Prostate gland (tissue), 2 donors: ENCODE results near the gene FHOD3. TPM values are rescaled to one million over a fixed set of nuclear protein-coding genes. Genes with fewer than 3 reads are reported as not detected.

Experiments
- DNase-seq: peaks from one replicate; pipeline ENCODE4 v3.0.0-alpha.2; 2019; ENCODE audit warnings: low spot score
- H3K27ac ChIP-seq, 2 donors: fragments of 200-600 bp; sonication (generic); 2 replicates each; pipeline ENCODE4 v1.5.1; 2017 to 2019
- H3K27me3 ChIP-seq: fragments of 200-600 bp; sonication (generic); replicated peaks from 2 replicates; pipeline ENCODE4 v1.5.1; 2019; ENCODE audit not compliant: insufficient read depth
- H3K36me3 ChIP-seq, 2 donors: fragments of 200-600 bp; sonication (generic); 1 replicate in 1 of 2; 2 replicates in 1 of 2; pipeline versions ENCODE4 v1.5.1 to v1.8.1; 2017 to 2019
- H3K4me1 ChIP-seq: fragments of 200-600 bp; sonication (generic); replicated peaks from 2 replicates; pipeline ENCODE4 v1.5.1; 2019
- H3K4me3 ChIP-seq, 2 donors: fragments of 200-600 bp; sonication (generic); 2 replicates each; pipeline ENCODE4 v1.5.1; 2017 to 2019
- H3K9me3 ChIP-seq: fragments of 200-600 bp; sonication (generic); 2 replicates; pipeline ENCODE4 v1.5.1; 2017
- POLR2A ChIP-seq: fragments of 450-650 bp; IDR thresholded peaks from one replicate; pipeline ENCODE4 v1.6.1; 2016; ENCODE audit warnings: antibody characterized with exemption, mild to moderate bottlenecking
- POLR2AphosphoS5 ChIP-seq: sonication (generic); formaldehyde crosslinking; IDR thresholded peaks from one replicate; pipeline ENCODE4 v1.6.1; 2017; ENCODE audit warnings: antibody characterized with exemption
- WGBS: methylation state at CpG from one replicate; pipeline ENCODE4 v1.1.5; 2018; 5-methylcytosine and 5-hydroxymethylcytosine counted together
- intact Hi-C: fragments of 100-400 bp; cut with DNase I; formaldehyde crosslinking; loops from one replicate; pipeline ENCODE4 v1.14.2; 2022
- total RNA-seq, 2 donors: library from RNA; depleted of rRNA; stranded (reverse); fragments of >200 nt; gene quantifications; one replicate each; pipeline ENCODE4 v1.1.0, GENCODE V29; 2016
- TF ChIP-seq, protein P1 (sequence below), 4 experiments: fragments of 200-600 bp in 2 of 4; fragments of 450-650 bp in 2 of 4; sonication (generic) in 2 of 4; IDR thresholded peaks; 1 replicate in 3 of 4; 2 replicates in 1 of 4; pipeline ENCODE4 v1.5.1; 2016 to 2019; ENCODE audit warnings: antibody characterized with exemption in 4 of 4, mild to moderate bottlenecking in 2 of 4, moderate library complexity in 2 of 4

Gene FHOD3
- total RNA-seq, 2 donors from 2014 or later = 25.1 to 52.5 TPM

DNA sequence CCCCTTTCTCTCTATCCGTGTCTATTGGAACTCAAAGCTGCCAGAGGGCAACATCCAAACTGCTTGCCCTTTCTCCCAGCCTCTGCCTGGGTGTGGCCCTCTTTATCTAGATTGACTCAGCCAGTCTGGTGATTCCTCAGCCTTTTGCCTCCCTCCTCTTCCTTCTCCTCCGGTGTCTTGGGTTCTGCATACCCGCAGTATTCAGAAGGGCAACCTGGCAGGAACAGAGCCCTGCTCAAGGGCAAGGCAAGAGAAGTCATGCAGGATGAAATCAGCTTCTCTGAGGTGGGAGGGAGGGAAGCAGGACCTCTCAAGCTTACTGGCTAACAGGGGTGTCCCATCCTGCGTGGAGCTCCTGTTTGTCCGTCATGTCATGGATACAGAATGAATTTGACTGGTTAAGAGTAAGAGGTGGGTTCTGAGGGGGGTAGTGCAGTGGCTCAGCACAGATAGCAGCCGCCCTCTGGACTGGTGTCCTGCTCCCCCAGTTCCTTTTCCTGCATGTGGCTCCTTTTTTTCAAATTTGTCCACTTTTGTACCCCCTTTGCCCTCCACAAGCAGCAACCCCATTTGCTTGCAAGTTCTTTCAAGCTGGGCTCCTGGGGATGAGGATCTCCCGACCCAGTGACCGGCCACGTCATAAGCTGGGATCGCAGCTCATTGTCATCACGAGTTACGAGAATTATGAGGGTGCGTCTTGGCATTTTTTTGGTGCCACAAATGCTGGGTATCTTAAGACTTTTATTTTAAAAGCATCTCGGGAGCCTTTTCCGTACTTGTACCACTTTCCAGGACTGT is 154.1 kb downstream of the FHOD3 start:
- no peaks in the 10 kb centered on the region for H3K27me3 ChIP-seq
- TF ChIP-seq POLR2A (no peak), POLR2AphosphoS5 (no peak)
- no peak for DNase-seq
- WGBS = 91% methylated on average over 15 of the region's 15 CpGs
- no peak overlapping the region for H3K4me3 ChIP-seq
- no peaks in the 10 kb centered on the region for H3K4me1 ChIP-seq
- H3K9me3 ChIP-seq = no peaks in the 10 kb centered on the region
- no peak overlapping the region for H3K27ac ChIP-seq
- intact Hi-C loops = no loop called here
- no peaks in the 10 kb centered on the region for H3K36me3 ChIP-seq

DNA sequence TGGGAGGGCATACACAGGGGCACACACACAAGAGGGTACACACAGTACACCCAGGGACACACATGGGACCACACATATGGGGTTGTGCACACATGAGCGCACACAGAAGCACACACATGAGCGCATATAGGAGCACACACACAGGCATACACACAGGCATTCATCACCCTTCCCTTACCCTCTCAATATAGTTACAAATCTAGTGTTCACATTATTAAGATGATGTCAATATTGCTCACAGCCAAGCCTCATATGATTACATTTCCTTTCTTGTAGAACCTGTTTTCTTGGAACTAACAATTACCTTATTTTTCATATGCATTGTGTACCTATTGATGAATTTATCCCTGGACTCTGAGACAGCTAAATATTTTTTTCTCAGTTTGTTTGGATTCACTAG is 156.7 kb downstream of the FHOD3 start:
- Histone ChIP-seq H3K27me3 (no peaks in the 10 kb centered on the region), H3K36me3 (no peaks in the 10 kb centered on the region), H3K9me3 (no peaks in the 10 kb centered on the region), H3K4me1 (no peaks in the 10 kb centered on the region), H3K27ac (no peak overlapping the region), H3K4me3 (no peak overlapping the region)
- WGBS = 95% methylated on average over 2 of the region's 2 CpGs
- no peak for TF ChIP-seq POLR2A
- TF ChIP-seq, protein P1, sequence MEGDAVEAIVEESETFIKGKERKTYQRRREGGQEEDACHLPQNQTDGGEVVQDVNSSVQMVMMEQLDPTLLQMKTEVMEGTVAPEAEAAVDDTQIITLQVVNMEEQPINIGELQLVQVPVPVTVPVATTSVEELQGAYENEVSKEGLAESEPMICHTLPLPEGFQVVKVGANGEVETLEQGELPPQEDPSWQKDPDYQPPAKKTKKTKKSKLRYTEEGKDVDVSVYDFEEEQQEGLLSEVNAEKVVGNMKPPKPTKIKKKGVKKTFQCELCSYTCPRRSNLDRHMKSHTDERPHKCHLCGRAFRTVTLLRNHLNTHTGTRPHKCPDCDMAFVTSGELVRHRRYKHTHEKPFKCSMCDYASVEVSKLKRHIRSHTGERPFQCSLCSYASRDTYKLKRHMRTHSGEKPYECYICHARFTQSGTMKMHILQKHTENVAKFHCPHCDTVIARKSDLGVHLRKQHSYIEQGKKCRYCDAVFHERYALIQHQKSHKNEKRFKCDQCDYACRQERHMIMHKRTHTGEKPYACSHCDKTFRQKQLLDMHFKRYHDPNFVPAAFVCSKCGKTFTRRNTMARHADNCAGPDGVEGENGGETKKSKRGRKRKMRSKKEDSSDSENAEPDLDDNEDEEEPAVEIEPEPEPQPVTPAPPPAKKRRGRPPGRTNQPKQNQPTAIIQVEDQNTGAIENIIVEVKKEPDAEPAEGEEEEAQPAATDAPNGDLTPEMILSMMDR (IDR thresholded peaks at IDR 0.05) = no peak
- TF ChIP-seq POLR2AphosphoS5 = no peak
- intact Hi-C loops = no loop called here
- DNase-seq = no peak

GRCh38 chr18:36454848-36455458 is 157.4 kb downstream of the FHOD3 start:
- H3K27ac ChIP-seq = no peak overlapping the region
- intact Hi-C loops = no loop called here
- H3K4me3 ChIP-seq = no peak overlapping the region
- no peaks in the 10 kb centered on the region for H3K36me3 ChIP-seq
- H3K27me3 ChIP-seq = no peaks in the 10 kb centered on the region
- H3K9me3 ChIP-seq = no peaks in the 10 kb centered on the region
- TF ChIP-seq POLR2AphosphoS5 (no peak), POLR2A (no peak)
- DNase-seq = no peak
- WGBS = 49% methylated on average over 4 of the region's 4 CpGs
- H3K4me1 ChIP-seq = no peaks in the 10 kb centered on the region

DNA sequence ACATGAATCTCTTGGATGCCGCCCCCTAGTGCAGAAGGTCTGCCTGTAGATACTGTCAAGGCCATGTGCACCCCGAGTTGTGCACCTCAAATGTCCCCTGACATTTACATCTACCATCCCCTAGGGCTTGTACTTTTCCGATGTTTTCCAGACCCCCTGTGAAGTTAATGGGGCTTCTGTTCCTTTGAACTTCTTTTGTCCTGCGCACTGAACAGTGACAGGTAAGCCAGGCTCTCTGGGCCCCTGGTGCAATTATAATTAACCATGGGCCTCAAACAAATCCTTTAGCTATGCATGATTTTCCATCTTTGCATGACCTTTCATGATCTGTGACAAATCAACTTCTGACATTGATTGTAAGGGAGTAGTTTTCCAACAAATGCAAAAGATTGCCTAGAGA is 158.4 kb downstream of the FHOD3 start:
- Histone ChIP-seq H3K4me3 (no peak overlapping the region), H3K9me3 (no peaks in the 10 kb centered on the region), H3K4me1 (no peaks in the 10 kb centered on the region), H3K27ac (no peak overlapping the region), H3K27me3 (no peaks in the 10 kb centered on the region), H3K36me3 (no peaks in the 10 kb centered on the region)
- DNase-seq = no peak
- 84% methylated on average over 4 of the region's 4 CpGs for WGBS
- no peak for TF ChIP-seq POLR2A
- no peak for TF ChIP-seq POLR2AphosphoS5
- TF ChIP-seq, protein P1 (IDR thresholded peaks at IDR 0.05) = no peak
- intact Hi-C loops = no loop called here

DNA sequence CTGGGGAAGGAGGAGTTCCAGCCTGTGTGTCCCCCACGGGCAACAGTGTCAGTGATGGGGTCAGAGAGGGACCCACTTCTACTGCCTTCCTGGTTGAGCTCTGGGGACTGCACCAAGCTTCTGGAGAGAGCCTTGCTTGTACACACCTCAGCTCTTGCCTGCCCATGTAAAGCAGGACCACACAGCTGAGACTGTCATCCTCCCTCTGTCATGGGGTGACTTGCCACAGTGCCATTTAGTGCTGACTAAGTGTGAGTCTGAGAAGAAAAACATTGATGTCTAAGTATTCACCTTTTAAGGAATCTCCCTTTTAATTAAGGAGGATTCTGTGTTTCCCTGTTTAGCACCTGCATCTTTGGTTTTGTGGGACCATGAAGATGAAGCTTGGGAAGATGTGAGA is 159.1 kb downstream of the FHOD3 start:
- H3K27me3 ChIP-seq = no peaks in the 10 kb centered on the region
- no peak overlapping the region for H3K4me3 ChIP-seq
- no peak overlapping the region for H3K27ac ChIP-seq
- no peak for DNase-seq
- WGBS = 81% methylated on average over 1 of the region's 1 CpG
- no peaks in the 10 kb centered on the region for H3K36me3 ChIP-seq
- TF ChIP-seq, protein P1 (IDR thresholded peaks at IDR 0.05) = no peak
- TF ChIP-seq POLR2AphosphoS5 (no peak), POLR2A (no peak)
- no peaks in the 10 kb centered on the region for H3K4me1 ChIP-seq
- H3K9me3 ChIP-seq = no peaks in the 10 kb centered on the region
- intact Hi-C loops = no loop called here

- no peak overlapping the region for H3K27ac ChIP-seq
- no peaks in the 10 kb centered on the region for H3K4me1 ChIP-seq
- no peak for TF ChIP-seq POLR2A
- TF ChIP-seq, protein P1 (IDR thresholded peaks at IDR 0.05) = no peak
- no peak for TF ChIP-seq POLR2AphosphoS5
- WGBS = 79% methylated on average over 1 of the region's 1 CpG
- no peaks in the 10 kb centered on the region for H3K9me3 ChIP-seq
- no peak for DNase-seq
- no peaks in the 10 kb centered on the region for H3K27me3 ChIP-seq
- H3K4me3 ChIP-seq = no peak overlapping the region
- intact Hi-C loops = no loop called here
- no peaks in the 10 kb centered on the region for H3K36me3 ChIP-seq
Observed at GRCh38 chr18:36457683-36458082, 160.2 kb downstream of the FHOD3 start.
